Measurements from ENCODE around the gene GUSB.
"Not testable (repeated sequence)": the region's sequence is repeated elsewhere in the genome, so short reads cannot be mapped to it uniquely, and the experiment has no call there.

Gene GUSB

GRCh38 chr7:65946904-65947303, 35.1 kb downstream of the GUSB start:
- no peak overlapping the region for H3K4me3 ChIP-seq (ENCODE audit: low read depth, low read length)
- peak; percentile 8 for DNase-seq (ENCODE audit: low read depth)

DNA sequence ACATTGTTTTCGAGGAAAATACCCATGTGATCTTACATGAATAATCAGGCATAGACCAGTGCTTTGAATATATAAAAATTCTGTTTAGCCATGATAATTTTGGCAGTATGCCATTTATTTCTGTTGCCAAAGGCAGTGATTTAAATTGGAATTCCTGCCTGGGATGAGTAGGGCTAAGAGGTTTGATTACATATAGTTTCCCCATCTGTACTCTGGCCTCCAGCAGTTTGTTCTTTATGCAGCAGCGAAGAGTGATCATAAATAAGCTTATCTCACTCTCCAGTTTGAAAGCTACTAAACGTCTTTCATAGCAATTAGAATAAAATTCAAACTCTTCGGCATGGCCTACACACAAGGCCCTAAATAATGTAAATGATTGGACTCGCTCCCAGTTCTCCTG, 36.2 kb downstream of the GUSB start:
- not testable (repeated sequence) for DNase-seq (ENCODE audit: low read depth); H3K4me3 ChIP-seq (ENCODE audit: low read depth, low read length)

- no peak for DNase-seq (ENCODE audit: low read depth)
Observed at GRCh38 chr7:65938336-65938895, 43.6 kb downstream of the GUSB start.

GRCh38 chr7:65937296-65937695, 44.7 kb downstream of the GUSB start:
- H3K4me3 ChIP-seq (ENCODE audit: low read depth, low read length) = no peak overlapping the region
- DNase-seq (ENCODE audit: low read depth) = no peak

More at GRCh38 chr7:65938336-65938895, 43.6 kb downstream of the GUSB start:
- H3K4me3 ChIP-seq (ENCODE audit: low read depth, low read length) = no peak overlapping the region

DNA sequence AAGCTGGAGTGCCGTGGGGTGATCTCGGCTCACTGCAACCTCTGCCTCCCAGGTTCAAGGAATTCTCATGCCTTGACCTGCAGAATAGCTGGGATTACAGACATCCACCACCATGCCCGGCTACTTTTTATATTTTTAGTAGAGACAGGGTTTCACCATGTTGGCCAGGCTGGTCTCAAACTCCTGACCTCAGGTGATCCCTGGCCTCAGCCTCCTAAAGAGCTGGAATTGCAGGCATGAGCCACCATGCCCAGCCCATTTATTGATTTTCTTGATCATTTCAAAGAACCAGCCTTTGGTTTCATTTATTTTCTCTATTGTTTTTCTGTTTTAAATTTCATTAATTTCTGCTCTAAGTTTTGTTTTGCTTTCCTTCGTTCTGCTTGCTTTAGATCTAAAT, 50.3 kb downstream of the GUSB start:
- no peak for DNase-seq (ENCODE audit: low read depth)
- no peak overlapping the region for H3K4me3 ChIP-seq (ENCODE audit: low read depth, low read length)

GRCh38 chr7:65927489-65928448, 54.2 kb downstream of the GUSB start:
- no peak for DNase-seq (ENCODE audit: low read depth)
- H3K4me3 ChIP-seq (ENCODE audit: low read depth, low read length) = no peak overlapping the region

DNA sequence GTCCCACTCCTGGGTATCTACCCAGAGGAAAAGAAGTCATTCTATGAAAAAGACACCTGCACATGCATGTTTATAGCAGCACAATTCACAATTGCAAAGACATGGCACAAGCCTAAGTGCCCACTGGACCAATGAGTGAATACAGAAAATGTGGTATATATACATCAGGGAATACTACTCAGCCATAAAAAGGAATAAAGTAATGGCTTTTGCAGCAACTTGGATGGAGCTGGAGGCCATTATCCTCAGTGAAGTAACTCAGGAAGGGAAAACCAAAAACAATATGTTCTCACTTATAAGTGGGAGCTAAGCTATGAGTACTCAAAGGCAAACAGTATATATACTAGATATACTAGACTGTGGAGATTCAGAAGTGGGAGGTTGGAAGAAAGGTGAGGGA, 55.4 kb downstream of the GUSB start:
- DNase-seq (ENCODE audit: low read depth) = no peak
- H3K4me3 ChIP-seq (ENCODE audit: low read depth, low read length) = no peak overlapping the region

- DNase-seq (ENCODE audit: low read depth) = no peak
- H3K4me3 ChIP-seq (ENCODE audit: low read depth, low read length) = no peak overlapping the region
Observed at GRCh38 chr7:65925040-65925439, 57.0 kb downstream of the GUSB start.

DNA sequence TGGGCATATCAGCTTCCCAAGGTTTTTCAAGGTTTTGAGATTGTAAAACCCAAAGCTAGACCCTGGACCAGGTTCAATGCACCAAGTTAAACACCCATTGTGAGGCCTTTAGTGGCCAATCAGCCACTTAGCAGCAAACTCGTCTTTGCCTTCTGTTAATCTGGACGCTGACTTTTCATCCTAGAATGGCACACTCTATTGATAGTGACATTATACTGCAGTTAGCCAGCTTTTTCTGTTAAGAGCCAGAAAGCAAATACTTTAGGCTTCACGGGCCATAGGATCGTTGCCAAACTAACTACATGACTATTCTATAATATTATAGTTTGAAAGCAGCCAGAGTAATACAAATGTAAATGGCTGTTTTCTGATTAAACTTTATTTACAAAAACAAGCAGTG, 57.8 kb downstream of the GUSB start:
- no peak overlapping the region for H3K4me3 ChIP-seq (ENCODE audit: low read depth, low read length)
- DNase-seq (ENCODE audit: low read depth) = no peak

DNA sequence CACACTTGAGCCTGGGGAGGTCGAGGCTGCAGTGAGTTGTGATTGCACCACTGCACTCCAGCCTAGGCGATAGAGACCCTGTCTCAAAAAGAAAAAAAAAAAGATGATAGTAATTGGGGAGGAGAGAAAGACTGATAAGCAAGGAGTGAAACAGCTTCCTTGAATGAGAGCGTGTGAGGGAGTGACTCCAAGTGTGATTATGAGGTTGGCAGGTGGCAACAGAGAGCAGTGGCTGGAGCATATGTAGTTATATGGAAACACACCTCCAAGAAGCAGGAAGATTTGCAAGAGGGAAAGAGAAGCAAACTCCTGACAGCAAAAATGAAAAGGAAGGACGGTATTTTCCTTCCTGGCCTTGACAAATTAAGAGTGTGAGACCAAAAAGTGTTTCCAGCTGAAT, 58.7 kb downstream of the GUSB start:
- H3K4me3 ChIP-seq (ENCODE audit: low read depth, low read length) = no peak overlapping the region
- no peak for DNase-seq (ENCODE audit: low read depth)

DNA sequence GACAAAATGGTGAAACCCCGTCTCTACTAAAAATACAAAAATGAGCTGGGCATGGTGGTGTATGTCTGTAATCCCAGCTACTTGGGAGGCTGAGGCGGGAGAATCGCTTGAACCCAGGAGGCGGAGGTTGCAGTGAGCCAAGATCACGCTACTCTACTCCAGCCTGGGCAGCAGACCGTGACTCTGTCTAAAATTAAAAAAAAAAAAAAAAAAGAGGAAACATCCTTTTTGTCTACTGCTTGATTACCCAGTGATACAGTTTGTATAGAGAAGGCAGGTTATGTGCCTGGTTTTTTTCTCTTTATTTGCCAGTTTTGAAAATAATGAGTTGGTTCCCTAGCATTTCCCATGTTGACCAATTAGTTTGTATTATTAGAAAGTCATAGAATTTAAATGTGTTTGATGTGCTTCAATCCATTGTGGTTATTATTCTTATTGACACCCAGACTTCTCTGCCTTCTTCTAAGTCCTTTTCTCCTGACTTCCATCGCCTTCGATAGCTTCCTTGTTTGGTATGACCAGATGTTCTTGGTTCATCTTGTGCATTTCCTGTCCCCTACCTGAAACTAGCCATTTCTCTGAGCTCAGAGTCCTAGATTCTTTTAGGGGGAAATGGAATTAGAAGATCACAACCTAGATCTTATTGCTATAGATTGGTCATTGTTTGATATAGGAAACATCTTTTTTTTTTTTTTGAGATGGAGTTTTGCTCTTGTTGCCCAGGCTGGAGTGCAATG, 65.9 kb downstream of the GUSB start:
- H3K4me3 ChIP-seq (ENCODE audit: low read depth, low read length) = no peak overlapping the region
- no peak for DNase-seq (ENCODE audit: low read depth)

GRCh38 chr7:65912237-65912636, 69.8 kb downstream of the GUSB start:
- DNase-seq (ENCODE audit: low read depth) = no peak
- no peak overlapping the region for H3K4me3 ChIP-seq (ENCODE audit: low read depth, low read length)

Data from skeletal muscle cell (primary cell).